ENCODE results near the gene LHPP.
A peak's percentile ranks its signal among the peaks of the same experiment; 100 is the strongest.
"Not testable (repeated sequence)": the region's sequence is repeated elsewhere in the genome, so short reads cannot be mapped to it uniquely, and the experiment has no call there.

Gene LHPP

GRCh38 chr10:124539935-124540641 lies 78.5 kb downstream of the LHPP start:
- DNase-seq = no peak

DNA sequence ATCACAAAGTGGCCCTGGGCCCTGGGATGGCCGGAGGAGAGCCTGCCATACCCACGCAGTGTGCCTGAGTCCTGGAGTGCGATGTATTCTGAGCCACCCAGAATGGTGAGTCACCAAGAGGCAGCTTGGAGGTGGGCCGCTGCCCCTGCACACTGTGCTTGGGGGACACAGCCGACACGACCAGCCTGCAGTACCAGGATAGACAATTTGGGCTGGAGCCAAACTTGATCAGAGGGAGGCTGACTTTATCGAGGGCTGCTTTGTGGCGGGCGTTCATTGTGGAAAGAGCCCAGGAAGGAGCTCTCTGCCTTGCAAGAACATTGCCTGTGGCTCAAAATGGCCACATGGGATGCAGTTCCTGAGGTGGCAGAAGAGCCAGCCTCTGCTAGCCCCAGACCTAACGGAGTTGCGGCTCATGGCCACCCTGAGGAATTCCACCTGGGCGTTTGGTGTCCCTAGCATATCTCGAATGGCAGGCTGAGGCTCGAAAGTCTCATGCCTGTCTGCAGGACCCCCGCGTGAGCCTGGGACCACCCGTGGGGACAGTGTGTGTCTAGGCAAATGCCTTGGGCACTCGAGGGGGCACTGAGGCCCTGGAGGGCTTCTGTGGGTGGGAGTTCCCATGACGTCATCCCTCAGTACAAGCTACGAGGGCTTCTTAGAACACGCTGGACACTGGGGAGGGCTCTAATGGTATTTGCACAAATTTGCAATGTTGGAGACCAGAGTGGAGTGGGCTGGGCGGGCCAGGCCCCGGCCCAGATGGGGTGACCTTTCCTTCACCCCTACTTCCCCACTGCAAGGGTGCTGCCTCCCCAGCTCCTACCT lies 79.7 kb downstream of the LHPP start:
- DNase-seq = no peak

GRCh38 chr10:124542336-124542735 lies 80.7 kb downstream of the LHPP start:
- no peak for DNase-seq

DNA sequence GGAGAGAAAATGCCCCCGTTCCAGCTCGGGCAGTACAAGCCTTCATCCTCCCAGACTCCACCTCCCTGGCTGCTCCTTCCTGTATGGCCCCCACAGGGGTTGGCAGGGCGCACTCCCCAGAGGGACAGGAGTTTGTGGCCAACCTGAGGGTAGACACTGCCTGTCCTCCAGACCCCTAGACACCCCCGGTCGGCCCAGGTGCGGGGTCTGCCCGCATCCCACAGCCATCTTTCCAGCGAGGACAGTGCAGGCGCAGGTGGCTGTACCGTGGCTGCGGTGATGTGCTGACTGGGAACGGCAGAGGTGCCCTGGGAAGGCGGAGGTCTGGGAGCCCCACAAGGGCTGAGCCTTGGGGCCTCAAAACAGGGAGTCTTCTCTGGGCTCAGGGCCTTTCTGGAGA lies 81.5 kb downstream of the LHPP start:
- DNase-seq = no peak

DNA sequence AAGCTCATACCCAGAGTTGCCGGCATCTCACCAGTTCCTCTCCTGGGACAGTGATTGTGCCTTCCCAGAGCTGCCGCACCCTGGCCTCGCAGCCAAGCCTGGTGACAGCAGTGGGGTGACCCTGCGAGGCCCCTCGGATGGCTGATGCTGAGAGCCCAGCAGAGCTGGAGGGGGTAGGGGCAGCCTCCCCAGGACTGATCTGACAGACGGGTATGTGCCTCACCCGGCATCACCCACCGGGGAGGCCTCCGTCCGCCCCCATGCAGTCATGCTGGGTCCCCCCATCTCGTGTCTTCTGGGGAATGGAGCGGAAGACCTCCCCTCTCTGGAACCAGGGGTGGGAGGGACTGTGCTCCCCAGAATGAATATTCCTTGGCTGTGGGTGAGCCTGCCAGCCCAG lies 82.3 kb downstream of the LHPP start:
- no peak for DNase-seq

DNA sequence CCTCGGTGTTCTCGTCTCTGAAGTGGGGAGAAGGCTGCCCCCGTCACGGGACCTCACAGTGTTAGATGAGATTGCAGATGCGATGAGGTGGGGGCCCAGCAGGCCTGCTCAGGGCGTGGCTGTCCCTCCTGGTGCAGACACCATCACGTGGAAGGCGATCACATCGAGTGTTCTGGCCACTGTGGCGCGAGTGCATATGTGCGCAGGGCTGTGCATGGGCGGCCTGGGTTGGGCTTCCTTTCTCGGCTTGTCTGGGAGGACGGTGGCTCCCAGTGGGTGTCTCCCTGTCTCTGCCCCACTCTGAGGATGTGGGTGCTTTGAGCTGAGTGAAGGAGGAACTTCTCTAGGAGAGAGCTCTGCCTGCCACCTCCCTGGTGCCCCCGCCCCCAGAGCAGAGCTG lies 83.1 kb downstream of the LHPP start:
- no peak for DNase-seq

DNA sequence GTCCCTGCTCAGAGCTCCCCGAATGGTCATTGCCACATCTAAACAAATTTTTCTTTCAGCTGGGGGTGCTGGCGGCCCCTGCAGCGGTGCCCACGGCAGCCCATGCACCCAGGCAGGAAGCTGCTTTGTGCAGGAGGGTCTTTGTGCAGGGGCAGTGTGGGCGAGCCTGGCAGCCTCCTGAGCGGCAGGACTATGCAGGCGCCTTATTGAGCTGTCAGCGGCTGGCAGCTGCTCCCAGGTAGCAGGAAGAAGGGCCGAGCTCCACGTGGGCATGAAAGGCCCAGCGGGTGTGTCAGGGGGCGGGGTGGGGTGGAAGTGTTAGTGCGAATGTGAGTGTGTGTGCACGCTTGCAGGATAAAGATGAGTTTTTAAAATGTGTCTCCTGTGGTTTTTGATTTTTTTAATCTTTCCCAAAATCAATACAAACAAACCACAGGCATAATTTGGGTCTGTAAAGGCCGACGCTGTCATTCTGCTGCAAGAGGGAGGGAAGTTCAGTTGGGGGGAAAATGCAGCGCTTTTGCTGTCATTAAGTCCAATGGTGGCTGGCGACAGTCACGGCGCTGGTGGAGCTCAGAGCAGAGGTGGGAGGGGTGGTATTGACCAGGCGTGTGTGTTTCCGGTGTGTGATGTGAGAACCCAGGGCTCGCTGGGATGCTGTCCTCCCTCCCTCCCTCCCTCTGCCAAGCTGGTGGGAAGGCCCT lies 83.9 kb downstream of the LHPP start:
- peak; percentile 38 for DNase-seq

- DNase-seq = no peak
Measured at GRCh38 chr10:124546055-124546369, 84.4 kb downstream of the LHPP start.

- no peak for DNase-seq
Measured at GRCh38 chr10:124546957-124547646, 85.5 kb downstream of the LHPP start.

- DNase-seq = no peak
Measured at GRCh38 chr10:124547647-124548168, 86.1 kb downstream of the LHPP start.

DNA sequence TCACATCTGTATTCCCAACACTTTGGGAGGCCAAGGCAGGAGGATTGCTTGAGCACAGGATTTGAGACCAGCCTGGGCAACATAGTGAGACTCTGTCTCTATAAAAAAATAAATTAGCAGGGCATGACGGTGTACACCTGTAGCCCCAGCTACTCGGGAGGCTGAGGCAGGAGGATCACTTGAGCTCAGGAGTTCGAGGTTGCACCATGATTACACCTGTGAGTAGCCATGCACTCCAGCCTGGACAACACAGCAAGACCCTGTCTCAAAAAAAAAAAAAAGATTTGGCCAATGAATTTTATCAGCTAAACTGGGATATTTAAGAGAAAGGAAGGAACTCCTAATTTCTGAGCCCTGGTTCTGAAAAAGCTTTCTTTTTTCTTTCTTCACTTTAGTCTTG lies 87.5 kb downstream of the LHPP start:
- DNase-seq = not testable (repeated sequence)

DNA sequence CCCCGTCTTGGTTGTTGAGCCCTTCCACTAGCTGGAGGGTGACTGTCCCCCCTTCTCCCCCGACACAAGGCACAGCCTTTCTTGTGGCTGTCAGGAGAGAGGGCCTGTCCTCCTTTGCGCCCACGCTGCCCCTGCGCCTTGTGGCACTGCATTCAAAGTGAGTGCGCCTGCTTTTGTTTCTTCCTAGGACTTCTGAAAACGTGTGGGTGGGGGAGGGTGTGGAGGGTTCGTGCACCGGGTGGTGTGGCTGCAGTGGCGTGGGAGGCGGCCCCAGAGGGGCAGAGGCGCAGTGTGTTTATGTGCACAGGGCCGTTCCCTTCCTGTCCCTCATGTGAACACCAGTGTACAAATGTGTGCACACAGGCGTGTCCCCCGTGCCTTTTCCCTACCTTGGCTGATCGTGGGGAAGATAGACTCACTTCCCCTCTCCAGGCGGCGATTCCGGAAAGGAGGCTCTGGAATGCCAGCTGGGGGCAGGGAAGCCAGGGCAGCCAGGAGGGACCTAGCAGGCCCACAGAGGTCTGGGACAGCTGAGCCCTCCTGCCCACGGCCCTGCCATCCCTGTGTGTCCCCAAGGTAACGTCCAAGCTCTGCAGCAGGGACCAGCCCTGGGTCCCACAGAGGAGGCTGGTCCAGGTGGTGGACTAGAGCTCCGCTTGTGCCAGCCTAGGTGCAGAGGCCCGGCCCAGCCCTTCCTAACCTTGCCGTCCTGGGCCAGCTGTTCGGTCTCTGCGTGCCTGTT lies 88.8 kb downstream of the LHPP start:
- no peak for DNase-seq

DNA sequence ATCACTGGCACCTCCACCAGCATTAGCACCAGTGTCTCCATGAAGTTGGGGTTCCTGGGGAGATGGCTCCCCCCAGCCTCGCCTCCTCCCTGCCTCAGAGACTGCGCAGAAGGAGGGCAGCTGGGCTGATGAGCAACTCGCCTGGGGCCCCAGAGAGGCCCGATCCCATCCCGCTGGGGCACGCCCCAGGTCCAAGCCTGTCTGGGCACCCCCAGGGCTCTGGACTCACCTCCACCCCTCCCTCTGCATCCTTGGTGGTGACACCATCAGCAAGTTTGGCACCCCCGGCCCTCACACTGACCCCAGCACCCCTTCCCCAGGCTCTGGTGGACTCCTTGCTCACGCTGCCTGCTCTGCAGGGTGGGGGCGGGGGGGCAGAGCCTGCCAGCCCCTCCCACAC lies 89.5 kb downstream of the LHPP start:
- DNase-seq = no peak

DNA sequence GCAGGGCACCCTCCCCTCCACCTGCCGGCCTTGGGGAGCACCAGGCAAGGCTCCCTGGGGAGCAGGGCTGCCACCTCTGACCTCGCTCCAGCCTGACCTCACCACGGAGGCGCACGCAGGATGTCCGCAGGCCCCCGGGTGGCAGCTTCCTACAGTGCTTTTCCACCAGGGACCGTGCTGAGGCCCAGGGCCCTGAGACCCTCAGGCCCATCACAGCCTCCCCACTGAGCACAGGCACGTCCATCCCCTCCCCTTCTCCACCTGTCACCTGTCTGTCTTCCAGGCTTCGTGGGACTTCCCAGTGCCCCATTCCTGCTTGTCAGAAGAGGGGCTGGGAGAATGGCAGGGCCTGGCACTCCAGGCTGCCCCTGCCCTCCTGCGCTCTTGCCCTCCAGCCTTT lies 90.1 kb downstream of the LHPP start:
- DNase-seq = no peak

DNA sequence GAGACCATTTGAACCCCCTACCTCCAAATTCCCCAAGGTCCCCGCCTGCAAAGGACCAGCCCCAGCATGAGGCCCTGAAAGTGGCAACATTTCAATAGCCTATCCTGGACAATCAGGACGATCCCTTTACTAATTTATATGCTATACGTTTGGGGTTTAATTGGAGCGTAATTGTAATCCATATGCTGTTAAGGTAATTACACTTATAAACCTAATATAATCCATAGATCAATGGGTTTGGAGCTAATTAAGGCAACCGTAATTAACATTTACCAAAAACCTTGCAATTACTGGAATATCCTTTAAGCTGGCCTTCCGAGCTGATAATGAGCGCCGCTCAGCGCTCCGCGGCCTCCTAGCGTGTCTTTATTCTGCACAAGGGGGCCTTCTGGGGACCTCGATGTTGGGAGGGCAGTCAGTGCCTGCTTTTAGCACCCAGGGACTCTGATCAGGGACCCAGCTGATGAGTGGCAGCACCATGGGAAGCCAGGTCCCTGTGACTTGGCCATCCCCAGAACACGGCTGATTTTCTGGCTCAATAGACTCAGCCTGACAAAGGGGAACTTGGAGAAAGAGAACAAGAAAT lies 91.2 kb downstream of the LHPP start:
- no peak for DNase-seq

DNA sequence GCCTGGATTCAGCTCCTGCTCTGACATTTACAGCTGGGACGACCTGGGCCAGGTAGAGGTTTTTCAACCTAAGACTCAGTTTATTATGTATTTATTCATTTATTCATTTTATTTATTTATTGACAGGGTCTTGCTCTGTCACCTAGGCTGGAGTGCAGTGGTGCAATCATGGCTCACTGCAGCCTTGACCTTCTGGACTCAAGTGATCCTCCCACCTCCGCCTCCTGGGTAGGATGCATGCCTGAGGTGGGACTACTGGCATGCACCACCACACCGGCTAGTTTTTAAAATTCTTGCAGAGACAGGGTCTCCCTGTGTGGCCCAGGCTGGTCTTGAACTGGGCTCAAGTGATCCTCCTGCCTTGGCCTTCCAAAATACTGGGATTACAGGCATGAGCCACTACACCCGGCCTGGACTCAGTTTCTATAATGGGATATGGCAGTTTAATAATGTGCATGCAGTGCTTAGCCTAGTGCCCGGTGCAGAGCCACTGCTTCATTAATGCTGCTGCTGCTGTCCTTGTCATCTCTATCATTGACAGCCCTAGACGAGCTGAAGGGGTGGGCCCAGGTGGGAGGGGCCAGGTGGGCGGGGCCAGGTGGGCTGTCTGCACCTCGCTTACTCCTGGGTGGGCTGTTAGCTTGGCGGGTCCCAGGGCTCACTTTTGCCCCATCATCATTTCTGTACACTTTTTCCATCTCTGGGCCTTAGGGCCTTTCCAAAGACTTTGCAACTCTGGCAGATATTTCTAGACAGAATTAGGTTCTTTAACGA lies 92.6 kb downstream of the LHPP start:
- DNase-seq = no peak

DNA sequence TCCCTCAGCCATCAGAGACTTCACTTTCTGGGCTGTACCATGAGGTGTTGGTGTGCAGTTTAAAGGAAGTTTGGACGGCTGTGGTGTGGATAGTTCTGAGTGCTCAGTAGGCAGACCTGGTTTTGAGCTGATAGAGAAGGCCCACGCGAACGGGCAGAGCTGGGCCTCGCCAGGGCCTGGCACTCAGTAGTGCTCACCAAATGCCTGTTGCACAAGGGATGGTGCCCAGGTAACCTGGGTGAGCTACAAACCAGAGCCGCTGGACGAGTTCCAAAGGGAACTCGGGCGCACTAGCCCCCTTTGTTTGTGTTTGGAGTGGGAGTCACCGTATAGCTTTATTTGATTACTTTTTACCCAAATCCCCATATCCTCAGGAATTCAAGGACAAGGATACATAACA lies 95.5 kb downstream of the LHPP start:
- no peak for DNase-seq

DNA sequence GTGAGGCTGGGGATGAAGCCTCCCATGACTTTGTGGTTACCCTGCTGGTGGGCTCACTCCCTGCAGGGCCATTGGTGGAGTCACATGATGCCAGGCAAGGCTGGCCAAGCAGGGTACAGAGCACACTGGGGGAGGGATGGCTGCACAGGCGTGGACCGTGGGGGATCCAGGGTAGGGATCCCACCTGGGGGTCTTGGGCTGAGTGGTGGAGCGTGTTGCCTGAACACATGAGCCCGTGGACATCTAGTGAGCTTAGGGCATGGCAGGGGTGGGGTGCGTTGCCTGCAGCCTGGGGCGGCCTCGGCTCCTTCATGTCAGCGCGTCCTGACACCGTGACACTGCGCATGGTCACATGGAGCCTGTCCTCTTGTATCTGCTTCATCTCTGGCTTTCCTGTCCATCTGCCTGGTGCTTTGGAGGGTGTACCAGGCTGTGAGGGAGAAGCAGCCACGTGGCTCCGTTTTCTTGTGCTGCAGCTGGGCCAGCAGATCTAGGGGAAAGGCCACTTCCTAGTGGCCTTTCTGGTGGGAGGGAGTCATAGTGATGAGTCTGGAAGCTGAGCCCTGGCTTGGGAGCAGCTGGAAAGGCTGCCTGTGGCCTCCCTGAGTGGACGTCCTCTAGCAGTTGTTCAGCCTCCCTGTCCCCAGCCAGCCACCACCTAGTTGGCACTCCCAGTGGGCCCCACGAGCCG lies 96.2 kb downstream of the LHPP start:
- no peak for DNase-seq

- DNase-seq = no peak
Measured at GRCh38 chr10:124558339-124559321, 97.0 kb downstream of the LHPP start.
